ENCODE measurements around the gene CC2D2B.

- TF ChIP-seq EZH2 (IDR thresholded peaks at IDR 0.05; ENCODE audit: low read length, unreplicated experiment) (no peak), EZH2phosphoT487 (IDR thresholded peaks at IDR 0.05; ENCODE audit: borderline replicate concordance, low read length) (no peak), CTCF (conservative IDR thresholded peaks at IDR 0.05; ENCODE audit: low read depth, low read length) (no peak)
These were observed 68.8 kb downstream of the CC2D2B start for GRCh38 chr10:95976362-95977229.

Measured in PC-3 (cell line).